Left cardiac atrium (tissue), 4 donors: ENCODE results near the gene NDRG4. TPM values are rescaled to one million over a fixed set of nuclear protein-coding genes. Genes with fewer than 3 reads are reported as not detected.

Experiments used
- ATAC-seq, 2 donors: fragments of 200-7000 bp; cut with Tn5 transposase; one replicate each; pipeline ENCODE4 v1.9.1; 2020; ENCODE audit warnings: mild to moderate bottlenecking in 2 of 2, moderate library complexity in 2 of 2
- DNase-seq: peaks from one replicate; pipeline ENCODE4 v3.0.0-alpha.2; 2020
- intact Hi-C, 2 donors: fragments of 100-400 bp; cut with DNase I; formaldehyde crosslinking; loops; one replicate each; pipeline versions ENCODE4 v1.14.1 to v1.15.1; 2022 to 2023
- total RNA-seq, 2 donors: library from RNA; stranded (reverse); fragmentation: NEBNext Ultra II Directional; extraction: Animal tissue kit (Norgen Biotek cat#: 25700); gene quantifications; one replicate each; pipeline ENCODE4 v1.2.1, GENCODE V29; 2021
- donor health status: DM: no; HTN: yes; CAD: no.
- donor health status: DM: no; HTN: yes; CAD: no; lungs with severe emphysema.
- donor health status: DM: yes; HTN: yes; CAD: no.
- donor health status: Dilated cardiomyopathy.

The NDRG4 gene
- total RNA-seq, 2 donors from 2014 or later, result 121 to 153 TPM

GRCh38 chr16:58464047-58464915 is 35.7 kb upstream of the NDRG4 start:
- peak; percentile 49 for DNase-seq
- intact Hi-C loops, result loop anchor here in 1 of 2 donors (10.0 kb wide), 1 partner anchor 49 kb away; no protein-coding TSS in a partner anchor
- peak; percentile 66 to 76 for ATAC-seq

- intact Hi-C loops, result loop anchor here in 1 of 2 donors (10.0 kb wide), 1 partner anchor 50 kb away; no protein-coding TSS in a partner anchor
- ATAC-seq (peak; percentile 42 to 44), DNase-seq (peak; percentile 42)
These were observed 34.8 kb upstream of the NDRG4 start for GRCh38 chr16:58464916-58465731.

GRCh38 chr16:58465817-58466216 is 34.1 kb upstream of the NDRG4 start:
- intact Hi-C loops, result loop anchor here in 1 of 2 donors (10.0 kb wide), 1 partner anchor 51 kb away; no protein-coding TSS in a partner anchor
- DNase-seq (no peak), ATAC-seq (no peak)

- no peak for DNase-seq
- no peak for ATAC-seq
- intact Hi-C loops, result loop anchor here in 1 of 2 donors (10.0 kb wide), 1 partner anchor 52 kb away; no protein-coding TSS in a partner anchor
These were observed 33.5 kb upstream of the NDRG4 start for GRCh38 chr16:58466396-58466795.

GRCh38 chr16:58467905-58468304 is 32.0 kb upstream of the NDRG4 start:
- DNase-seq (no peak), ATAC-seq (no peak)
- intact Hi-C loops, result loop anchor here in 1 of 2 donors (10.0 kb wide), 1 partner anchor 53 kb away; no protein-coding TSS in a partner anchor

- intact Hi-C loops, result no loop called here
- ATAC-seq (peak in 1 of 2 donors; percentile 18), DNase-seq (no peak)
These were observed 28.6 kb upstream of the NDRG4 start for GRCh38 chr16:58471209-58471975.

- DNase-seq, result no peak
- intact Hi-C loops, result no loop called here
- ATAC-seq, result no peak
These were observed 27.7 kb upstream of the NDRG4 start for GRCh38 chr16:58472266-58472665.

GRCh38 chr16:58472827-58473226 is 27.1 kb upstream of the NDRG4 start:
- ATAC-seq (no peak), DNase-seq (no peak)
- intact Hi-C loops, result no loop called here

- no peak for DNase-seq
- no peak for ATAC-seq
- intact Hi-C loops, result no loop called here
These were observed 25.6 kb upstream of the NDRG4 start for GRCh38 chr16:58474296-58474695.

GRCh38 chr16:58475091-58475619 is 24.8 kb upstream of the NDRG4 start:
- intact Hi-C loops, result no loop called here
- DNase-seq (no peak), ATAC-seq (peak in 1 of 2 donors; percentile 60)

GRCh38 chr16:58476791-58477190 is 23.2 kb upstream of the NDRG4 start:
- intact Hi-C loops, result no loop called here
- DNase-seq (no peak), ATAC-seq (no peak)

- DNase-seq (no peak), ATAC-seq (no peak)
- intact Hi-C loops, result no loop called here
These were observed 21.5 kb upstream of the NDRG4 start for GRCh38 chr16:58478427-58478826.

GRCh38 chr16:58481226-58481869 is 18.6 kb upstream of the NDRG4 start:
- intact Hi-C loops, result loop anchor here in 1 of 2 donors (10.0 kb wide), 1 partner anchor 87 kb away; the partner anchor contains the start of gene GINS3
- no peak for DNase-seq
- ATAC-seq, result no peak

GRCh38 chr16:58481931-58482330 is 18.0 kb upstream of the NDRG4 start:
- DNase-seq (no peak), ATAC-seq (peak in 1 of 2 donors; percentile 67)
- intact Hi-C loops, result loop anchor here in 1 of 2 donors (10.0 kb wide), 1 partner anchor 87 kb away; the partner anchor contains the start of gene GINS3

- intact Hi-C loops, result loop anchor here (5.0 to 10.0 kb wide), 2 partner anchors 91 to 148 kb away; partner anchors contain the start of gene GINS3 (in 1 of the 2)
- ATAC-seq (no peak), DNase-seq (no peak)
These were observed 14.6 kb upstream of the NDRG4 start for GRCh38 chr16:58485184-58485887.

GRCh38 chr16:58487566-58488351 is 12.2 kb upstream of the NDRG4 start:
- intact Hi-C loops, result loop anchor here (2.0 to 10.0 kb wide), 3 partner anchors 93 to 151 kb away; partner anchors contain the start of gene GINS3 (in 1 of the 2)
- peak; percentile 90 for DNase-seq
- ATAC-seq, result peak; percentile 85 to 89
